Lung (tissue), 12 donors: ENCODE results near the gene GNG7. TPM values are rescaled to one million over a fixed set of nuclear protein-coding genes. Genes with fewer than 3 reads are reported as not detected.

Experiments used
- ATAC-seq: fragments of 200-7000 bp; cut with Tn5 transposase; one replicate; pipeline ENCODE4 v1.9.1; 2020; ENCODE audit warnings: moderate number of reproducible peaks; ENCODE audit not compliant: insufficient read depth, low FRiP score
- DNase-seq, 3 donors: peaks; one replicate each; pipeline ENCODE4 v3.0.0-alpha.2; 2013 to 2017
- H3K27ac ChIP-seq, 2 donors: one replicate each; pipeline ENCODE4 v1.5.1; 2013; ENCODE audit warnings: mild to moderate bottlenecking in 2 of 2, moderate library complexity in 2 of 2, control low read depth in 1 of 2, inconsistent platforms in 1 of 2, low read depth in 1 of 2, low read length in 1 of 2
- H3K27me3 ChIP-seq, 3 donors: one replicate each; pipeline ENCODE4 v1.5.1; 2013; ENCODE audit warnings: low read length in 2 of 3; ENCODE audit not compliant: control insufficient read depth in 3 of 3, insufficient read depth in 3 of 3
- H3K36me3 ChIP-seq, 4 donors: one replicate each; pipeline ENCODE4 v1.5.1; 2013; ENCODE audit warnings: low read length in 4 of 4, mild to moderate bottlenecking in 1 of 4, moderate library complexity in 1 of 4; ENCODE audit not compliant: control insufficient read depth in 4 of 4, insufficient read depth in 4 of 4
- H3K4me1 ChIP-seq, 5 donors: one replicate each; pipeline ENCODE4 v1.5.1; 2013; ENCODE audit warnings: low read length in 5 of 5, mild to moderate bottlenecking in 2 of 5, moderate library complexity in 1 of 5; ENCODE audit not compliant: control insufficient read depth in 5 of 5, insufficient read depth in 5 of 5
- H3K4me3 ChIP-seq: one replicate; pipeline ENCODE4 v1.5.1; 2013; ENCODE audit warnings: mild to moderate bottlenecking, control low read depth, moderate library complexity
- H3K9ac ChIP-seq, 2 donors: one replicate each; pipeline ENCODE4 v1.5.1; 2013; ENCODE audit warnings: low read length in 2 of 2, control low read depth in 1 of 2; ENCODE audit not compliant: insufficient read depth in 1 of 2
- H3K9me3 ChIP-seq, 4 donors: one replicate each; pipeline ENCODE4 v1.5.1; 2013; ENCODE audit warnings: low read length in 3 of 4, mild to moderate bottlenecking in 1 of 4, moderate library complexity in 1 of 4; ENCODE audit not compliant: control insufficient read depth in 4 of 4, insufficient read depth in 3 of 4
- WGBS, 2 donors: extraction: QIAGEN DNeasy Blood & Tissue Kit; methylation state at CpG; one replicate each; pipeline ENCODE4 v1.1.7; 2013; 5-methylcytosine and 5-hydroxymethylcytosine counted together
- polyA plus RNA-seq, 2 donors: library from polyadenylated mRNA; stranded (reverse); fragments of 200-250 nt; gene quantifications; one replicate each; pipeline ENCODE4 v1.2.1, GENCODE V29; 2013
- total RNA-seq, 2 donors: library from RNA; depleted of rRNA in 1 of 2; stranded (reverse); fragments of >200 nt in 1 of 2; gene quantifications; one replicate each; pipeline ENCODE4 v1.2.1, GENCODE V29; 2014 to 2021
- TF ChIP-seq, protein P1 (sequence below): IDR thresholded peaks from 2 replicates; pipeline ENCODE4 v1.5.1; 2012; ENCODE audit warnings: mild to moderate bottlenecking; ENCODE audit errors: control extremely low read depth, extremely low read depth
- donor health status: control.
- donor health status: control.
- donor health status: Bipolar disorder and iron deficiency.
- donor health status: healthy.
- donor health status: DM: yes; HTN: yes; CAD: no.

Gene GNG7
- total and polyA plus RNA-seq, 4 donors, result 1.6 to 4.5 (median 2.8) TPM

DNA sequence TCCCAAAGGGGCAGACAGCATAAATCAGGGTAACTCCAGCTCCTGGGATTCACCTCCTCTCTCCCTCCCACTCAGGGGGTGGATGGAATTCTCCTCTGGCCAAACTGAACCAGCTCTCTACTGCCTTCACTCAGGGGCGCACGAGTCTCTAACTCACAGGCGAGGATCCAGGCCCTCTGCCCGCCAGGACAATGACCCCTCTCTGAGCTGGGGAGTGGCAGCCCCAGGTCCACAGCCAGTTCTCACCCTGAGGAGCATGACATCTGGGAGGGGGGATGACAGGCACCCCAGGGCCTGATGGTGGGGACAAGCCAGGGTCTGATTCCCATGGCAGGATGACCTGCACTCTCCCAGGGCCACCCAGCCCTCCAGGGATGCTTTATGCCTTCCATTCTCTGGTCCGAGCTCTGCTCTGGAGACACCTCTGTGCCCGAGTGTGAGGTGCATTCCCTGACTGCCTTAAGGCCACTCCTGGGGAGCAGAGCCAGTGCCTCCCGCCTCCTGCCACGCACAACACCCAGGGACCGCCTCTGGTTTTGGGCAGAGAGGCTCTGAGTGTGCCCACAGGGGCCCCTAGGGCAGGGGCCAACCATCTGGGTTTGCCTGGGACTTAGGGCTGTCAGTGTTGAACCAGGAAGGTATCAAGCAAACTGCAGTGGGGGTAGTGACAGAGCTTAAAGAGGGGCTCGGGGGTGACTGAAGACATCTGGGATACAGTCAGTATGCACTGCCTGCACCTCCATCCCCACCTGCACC, 66.2 kb downstream of the GNG7 start:
- peaks cover 0 to 2% (median 0%) of the 10 kb centered on the region in 4 donors for H3K9me3 ChIP-seq
- no peak for ATAC-seq

DNA sequence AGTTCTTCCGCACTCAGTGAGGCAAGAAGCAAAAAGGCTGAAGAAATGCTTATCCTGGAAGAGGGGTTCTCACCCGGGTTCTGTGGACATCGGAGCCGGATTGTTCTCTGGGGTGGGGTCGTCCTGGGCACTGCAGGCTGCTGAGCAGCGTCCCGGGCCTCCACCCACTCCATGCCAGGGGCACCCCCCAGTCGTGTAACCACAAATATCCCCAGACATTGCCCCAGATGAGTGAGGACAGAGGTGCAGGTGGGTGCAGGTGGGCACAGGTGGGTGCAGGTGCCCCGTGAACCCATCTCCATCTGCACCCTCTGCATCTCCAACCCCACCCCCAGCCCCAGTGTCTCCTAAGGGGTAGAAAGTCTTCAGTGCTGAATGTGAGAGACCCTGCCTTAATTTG, 67.5 kb downstream of the GNG7 start:
- no peak overlapping the region for H3K4me3 ChIP-seq
- H3K9ac ChIP-seq, result no peak overlapping the region
- peaks cover 0 to 12% (median 0%) of the 10 kb centered on the region in 5 donors for H3K4me1 ChIP-seq
- H3K36me3 ChIP-seq, result no peaks in the 10 kb centered on the region
- TF ChIP-seq, protein P1, sequence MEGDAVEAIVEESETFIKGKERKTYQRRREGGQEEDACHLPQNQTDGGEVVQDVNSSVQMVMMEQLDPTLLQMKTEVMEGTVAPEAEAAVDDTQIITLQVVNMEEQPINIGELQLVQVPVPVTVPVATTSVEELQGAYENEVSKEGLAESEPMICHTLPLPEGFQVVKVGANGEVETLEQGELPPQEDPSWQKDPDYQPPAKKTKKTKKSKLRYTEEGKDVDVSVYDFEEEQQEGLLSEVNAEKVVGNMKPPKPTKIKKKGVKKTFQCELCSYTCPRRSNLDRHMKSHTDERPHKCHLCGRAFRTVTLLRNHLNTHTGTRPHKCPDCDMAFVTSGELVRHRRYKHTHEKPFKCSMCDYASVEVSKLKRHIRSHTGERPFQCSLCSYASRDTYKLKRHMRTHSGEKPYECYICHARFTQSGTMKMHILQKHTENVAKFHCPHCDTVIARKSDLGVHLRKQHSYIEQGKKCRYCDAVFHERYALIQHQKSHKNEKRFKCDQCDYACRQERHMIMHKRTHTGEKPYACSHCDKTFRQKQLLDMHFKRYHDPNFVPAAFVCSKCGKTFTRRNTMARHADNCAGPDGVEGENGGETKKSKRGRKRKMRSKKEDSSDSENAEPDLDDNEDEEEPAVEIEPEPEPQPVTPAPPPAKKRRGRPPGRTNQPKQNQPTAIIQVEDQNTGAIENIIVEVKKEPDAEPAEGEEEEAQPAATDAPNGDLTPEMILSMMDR, result no peak
- WGBS, 2 donors, result 43 to 49% methylated on average over 9 of the region's 9 CpGs
- H3K27me3 ChIP-seq, result peaks cover 0 to 6% (median 0%) of the 10 kb centered on the region in 3 donors
- peaks cover 0 to 13% (median 1%) of the 10 kb centered on the region in 4 donors for H3K9me3 ChIP-seq
- H3K27ac ChIP-seq, result peak overlapping the region; percentile 87 to 94
- no peak for DNase-seq
- no peak for ATAC-seq

More for the DNA sequence above, 66.2 kb downstream of the GNG7 start:
- TF ChIP-seq, protein P1, result no peak
- DNase-seq, result no peak
- Histone ChIP-seq H3K27me3 (peaks cover 0 to 6% (median 0%) of the 10 kb centered on the region in 3 donors), H3K4me3 (no peak overlapping the region), H3K9ac (no peak overlapping the region), H3K4me1 (peaks cover 0 to 12% (median 0%) of the 10 kb centered on the region in 5 donors), H3K27ac (peak overlapping the region in 1 of 2 donors; percentile 64), H3K36me3 (no peaks in the 10 kb centered on the region)
- WGBS, 2 donors, result 62 to 75% methylated on average over 10 of the region's 10 CpGs

DNA sequence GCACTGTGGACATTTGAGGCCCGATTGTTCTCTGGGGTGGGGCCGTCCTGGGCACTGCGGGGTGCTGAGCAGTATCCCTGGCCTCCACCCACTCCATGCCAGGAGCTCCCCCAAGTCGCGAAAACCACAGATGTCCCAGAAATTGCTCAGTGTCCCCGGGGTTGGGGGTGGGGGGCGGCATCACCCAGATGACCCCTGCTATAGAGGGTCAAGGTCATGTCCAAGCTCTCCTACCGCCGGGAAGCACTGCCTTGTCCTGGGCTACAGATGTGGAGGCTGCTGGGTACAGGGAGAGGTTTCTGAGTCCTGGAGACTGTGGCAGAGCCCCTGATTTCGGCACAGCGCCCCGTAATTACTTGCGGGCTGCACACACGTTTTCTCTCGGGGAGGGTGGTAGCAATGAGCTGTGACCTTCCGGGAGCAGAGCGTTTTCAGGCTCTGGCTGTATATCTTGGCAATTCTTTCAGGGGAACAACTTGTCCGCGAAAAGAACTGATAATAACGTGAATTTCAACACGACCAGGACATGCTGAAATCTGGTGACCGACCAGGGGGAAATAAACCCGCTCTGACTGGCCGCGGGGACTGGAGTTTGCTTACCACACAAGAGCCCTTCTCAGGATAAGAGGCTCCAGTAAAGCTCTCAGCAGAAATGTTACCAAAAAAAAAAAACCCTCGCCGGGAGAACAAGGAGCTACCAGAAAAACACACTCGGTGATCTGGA, 68.1 kb downstream of the GNG7 start:
- no peaks in the 10 kb centered on the region for H3K36me3 ChIP-seq
- no peak overlapping the region for H3K9ac ChIP-seq
- H3K4me3 ChIP-seq, result peak overlapping the region; percentile 18
- H3K27me3 ChIP-seq, result peaks cover 0 to 6% (median 0%) of the 10 kb centered on the region in 3 donors
- H3K9me3 ChIP-seq, result peaks cover 0 to 13% (median 1%) of the 10 kb centered on the region in 4 donors
- peak overlapping the region; percentile 94 to 98 for H3K27ac ChIP-seq
- peak; percentile 55 to 81 (median 65) for DNase-seq
- 38 to 42% methylated on average over 28 of the region's 28 CpGs for WGBS, 2 donors
- TF ChIP-seq, protein P1, result no peak
- peak; percentile 58 for ATAC-seq
- H3K4me1 ChIP-seq, result peaks cover 0 to 16% (median 0%) of the 10 kb centered on the region in 5 donors
